Osteocyte (in vitro differentiated cells): ENCODE results near the gene KRTAP12-3. TPM values are rescaled to one million over a fixed set of nuclear protein-coding genes. Genes with fewer than 3 reads are reported as not detected.

Source experiments
- DNase-seq: peaks from one replicate; pipeline ENCODE4 v3.0.0; 2021; ENCODE audit warnings: mixed read lengths; ENCODE audit not compliant: unreplicated experiment; ENCODE audit errors: extremely low spot score
- H3K27ac Mint-ChIP-seq: one replicate; pipeline ENCODE4 v1.8.0; 2021; ENCODE audit warnings: mild to moderate bottlenecking, mixed read lengths; ENCODE audit not compliant: unreplicated experiment
- H3K27me3 Mint-ChIP-seq: one replicate; pipeline ENCODE4 v1.8.0; 2021; ENCODE audit warnings: mixed read lengths; ENCODE audit not compliant: unreplicated experiment
- H3K36me3 Mint-ChIP-seq: one replicate; pipeline ENCODE4 v1.8.0; 2021; ENCODE audit warnings: mixed read lengths; ENCODE audit not compliant: unreplicated experiment
- H3K4me1 Mint-ChIP-seq: one replicate; pipeline ENCODE4 v1.8.0; 2021; ENCODE audit warnings: mixed read lengths; ENCODE audit not compliant: unreplicated experiment
- H3K4me3 Mint-ChIP-seq: one replicate; pipeline ENCODE4 v1.8.0; 2021; ENCODE audit warnings: mild to moderate bottlenecking, moderate library complexity, mixed read lengths; ENCODE audit not compliant: unreplicated experiment
- H3K9me3 Mint-ChIP-seq: one replicate; pipeline ENCODE4 v1.8.0; 2021; ENCODE audit warnings: mixed read lengths; ENCODE audit not compliant: unreplicated experiment
- CTCF ChIP-seq: fragments of 200-600 bp; sonication (generic); IDR thresholded peaks from 2 replicates; pipeline ENCODE4 v1.5.0; 2021; ENCODE audit warnings: antibody characterized with exemption, mild to moderate bottlenecking, moderate library complexity
- total RNA-seq: library from RNA; stranded (reverse); gene quantifications from 2 replicates; pipeline ENCODE4 v1.2.1, GENCODE V29; 2021

Gene KRTAP12-3
- total RNA-seq, 1 donor from 2014 or later = not detected

GRCh38 chr21:44653656-44654575 lies 3.8 kb upstream of the KRTAP12-3 start:
- H3K27ac Mint-ChIP-seq = no peak overlapping the region

GRCh38 chr21:44654576-44655175 lies 3.1 kb upstream of the KRTAP12-3 start, which contains the start of gene KRTAP12-4:
TSS of gene KRTAP12-4 (minus strand) at chr21:44654659. CDS start at chr21:44654614, 45 bp downstream.
- no peak for TF ChIP-seq CTCF
- Mint-ChIP-seq H3K27ac (no peak within 1 kb of the TSS), H3K9me3 (peaks cover 11% of the 10 kb centered on the region), H3K27me3 (peaks cover 8% of the 10 kb centered on the region), H3K36me3 (no peaks in the 10 kb centered on the region), H3K4me3 (no peak within 1 kb of the TSS), H3K4me1 (no peaks in the 10 kb centered on the region)
- DNase-seq = peak; percentile 60

More at GRCh38 chr21:44653656-44654575, 3.8 kb upstream of the KRTAP12-3 start:
- no peak overlapping the region for H3K4me3 Mint-ChIP-seq
- no peaks in the 10 kb centered on the region for H3K36me3 Mint-ChIP-seq
- TF ChIP-seq CTCF = no peak
- peaks cover 11% of the 10 kb centered on the region for H3K9me3 Mint-ChIP-seq
- no peaks in the 10 kb centered on the region for H3K4me1 Mint-ChIP-seq
- peaks cover 5% of the 10 kb centered on the region for H3K27me3 Mint-ChIP-seq
- DNase-seq = peak; percentile 80

GRCh38 chr21:44656868-44657267 lies 864 bp upstream of the KRTAP12-3 start:
- Mint-ChIP-seq H3K27ac (no peak overlapping the region), H3K4me1 (no peaks in the 10 kb centered on the region)

GRCh38 chr21:44658541-44658910 lies 794 bp downstream of the KRTAP12-3 start:
- Mint-ChIP-seq H3K9me3 (peaks cover 11% of the 10 kb centered on the region), H3K36me3 (no peaks in the 10 kb centered on the region), H3K4me1 (no peaks in the 10 kb centered on the region), H3K4me3 (no peak overlapping the region), H3K27ac (no peak overlapping the region), H3K27me3 (peaks cover 33% of the 10 kb centered on the region)
- no peak for DNase-seq
- no peak for TF ChIP-seq CTCF

More at GRCh38 chr21:44656868-44657267, 864 bp upstream of the KRTAP12-3 start:
- no peak for TF ChIP-seq CTCF
- no peak for DNase-seq
- H3K4me3 Mint-ChIP-seq = no peak overlapping the region
- H3K9me3 Mint-ChIP-seq = peaks cover 11% of the 10 kb centered on the region
- peaks cover 21% of the 10 kb centered on the region for H3K27me3 Mint-ChIP-seq
- no peaks in the 10 kb centered on the region for H3K36me3 Mint-ChIP-seq
